HG03432 (cell line): ENCODE measurements around the gene CCDC178.

ENCODE experiments used
- ATAC-seq: cut with Tn5 transposase; IDR thresholded peaks from one replicate; pipeline ENCODE4 v1.9.1; 2021; ENCODE audit warnings: mild to moderate bottlenecking, moderate library complexity; ENCODE audit not compliant: unreplicated experiment

Gene CCDC178

DNA sequence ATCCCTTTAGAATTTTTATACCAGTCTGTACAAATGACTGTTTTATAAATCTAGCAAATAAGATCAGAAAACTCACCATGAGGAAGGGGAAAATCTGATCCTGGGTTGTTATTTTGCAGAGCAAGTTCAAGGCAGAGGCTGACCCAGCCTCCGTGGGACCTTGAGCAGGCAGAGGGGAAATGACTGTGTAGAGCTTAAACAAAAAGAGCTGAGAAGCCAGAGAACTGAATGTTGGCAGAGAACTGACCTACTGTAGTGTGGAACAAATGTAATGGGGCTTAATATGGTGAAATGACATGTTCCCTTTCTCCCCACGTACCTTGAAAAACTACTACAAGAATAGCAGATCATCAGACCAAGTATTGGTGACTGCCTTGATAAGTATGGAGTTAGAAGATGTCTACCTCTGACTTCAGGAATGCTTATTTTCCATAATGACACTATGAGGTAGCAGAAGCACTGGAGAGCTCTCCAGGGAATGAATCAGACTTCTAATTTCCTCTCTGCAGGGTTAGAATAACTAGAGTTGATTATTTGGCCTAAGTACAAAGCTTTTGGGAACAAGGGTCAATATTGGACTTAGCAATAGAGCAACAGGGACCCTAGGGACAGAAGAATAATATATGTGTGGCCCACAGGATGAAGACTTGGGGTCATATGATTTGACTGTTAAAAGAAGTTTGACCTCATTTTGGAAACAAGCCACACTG lies 304.4 kb downstream of the CCDC178 start:
- no peak for ATAC-seq

DNA sequence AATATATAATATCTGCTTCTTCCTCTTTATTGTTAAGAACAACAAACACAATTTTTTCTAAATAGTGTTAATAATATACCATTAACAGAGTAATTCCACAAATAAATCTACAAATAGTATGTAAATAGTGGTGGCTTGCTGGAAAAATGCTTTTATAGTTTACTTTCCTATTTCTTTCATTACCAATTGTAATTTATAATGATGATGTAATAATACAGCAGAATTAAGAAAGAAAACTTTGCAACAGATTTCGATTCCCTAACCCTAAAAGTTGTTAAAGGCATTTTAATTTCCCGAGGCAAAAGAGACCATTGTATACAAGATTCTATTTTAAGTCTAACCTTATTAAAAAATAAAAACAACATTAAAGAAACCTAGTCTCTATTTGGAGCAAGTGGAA lies 307.9 kb downstream of the CCDC178 start:
- no peak for ATAC-seq

DNA sequence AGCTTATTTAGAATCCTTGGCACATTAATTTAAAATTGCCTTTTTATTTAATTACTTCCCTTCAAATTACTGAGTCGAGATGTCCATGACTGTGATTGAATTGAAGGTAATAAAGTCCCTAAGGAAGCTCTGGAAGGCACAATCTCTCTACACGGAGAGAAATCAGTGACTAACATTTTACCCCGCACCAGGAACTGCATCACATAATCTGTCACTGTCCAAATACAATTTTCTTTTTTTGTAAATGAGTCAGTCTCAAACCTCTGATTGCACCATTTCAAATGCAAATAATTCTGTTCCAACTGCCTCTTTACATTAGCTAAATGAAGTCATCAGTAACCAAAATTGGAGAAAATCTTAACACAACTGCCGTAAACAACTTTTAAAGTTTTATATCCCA lies 311.9 kb downstream of the CCDC178 start:
- no peak for ATAC-seq

DNA sequence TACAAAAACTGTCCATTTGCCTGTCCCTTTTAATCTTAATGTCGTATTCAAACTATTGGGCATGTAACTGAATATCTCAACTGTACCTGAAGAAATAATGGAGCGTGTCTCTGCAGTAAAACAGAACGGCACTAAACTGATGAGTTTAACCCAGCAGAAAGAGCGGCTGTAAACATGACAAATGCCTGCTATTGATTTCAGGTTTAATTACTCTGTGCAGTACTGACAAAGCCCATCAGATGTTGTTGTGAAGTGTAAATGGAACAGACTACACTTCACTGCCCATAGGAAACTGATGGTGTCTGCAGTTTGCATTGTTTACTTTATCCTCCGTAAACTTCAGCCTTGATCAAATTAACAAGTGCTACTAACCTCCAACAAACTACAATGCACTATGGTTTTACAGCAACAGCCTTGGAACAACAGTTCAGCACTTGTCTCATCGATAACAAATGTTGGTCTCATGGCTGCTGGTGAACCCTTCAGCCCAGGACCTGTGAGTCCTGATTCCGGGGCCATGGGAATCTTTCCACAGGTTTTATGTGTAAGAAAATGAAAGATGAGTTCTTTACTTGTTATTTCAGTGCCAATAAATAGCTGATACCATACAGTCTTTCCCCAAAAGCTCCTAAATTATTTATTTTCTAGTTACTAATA lies 316.5 kb downstream of the CCDC178 start:
- ATAC-seq = no peak

DNA sequence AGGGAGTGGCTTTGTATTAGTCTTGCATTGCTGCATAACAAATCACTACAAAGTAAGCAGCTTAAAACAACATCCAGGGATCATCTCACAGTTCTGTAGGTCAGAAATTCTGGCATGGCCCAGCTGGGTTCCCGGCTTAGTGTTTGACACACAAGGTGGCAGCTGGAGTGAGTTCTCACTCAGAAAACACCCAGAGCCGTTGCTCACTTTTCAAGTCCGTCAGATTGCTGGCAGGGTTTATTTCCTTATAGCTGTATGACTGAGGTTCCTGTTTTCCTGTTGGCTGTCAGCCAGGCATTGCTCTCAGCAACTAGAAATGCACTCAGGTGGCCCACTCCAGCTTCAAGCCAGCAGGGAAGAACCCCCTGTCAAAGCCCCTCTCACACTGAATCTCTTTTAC lies 324.1 kb downstream of the CCDC178 start:
- ATAC-seq = no peak

DNA sequence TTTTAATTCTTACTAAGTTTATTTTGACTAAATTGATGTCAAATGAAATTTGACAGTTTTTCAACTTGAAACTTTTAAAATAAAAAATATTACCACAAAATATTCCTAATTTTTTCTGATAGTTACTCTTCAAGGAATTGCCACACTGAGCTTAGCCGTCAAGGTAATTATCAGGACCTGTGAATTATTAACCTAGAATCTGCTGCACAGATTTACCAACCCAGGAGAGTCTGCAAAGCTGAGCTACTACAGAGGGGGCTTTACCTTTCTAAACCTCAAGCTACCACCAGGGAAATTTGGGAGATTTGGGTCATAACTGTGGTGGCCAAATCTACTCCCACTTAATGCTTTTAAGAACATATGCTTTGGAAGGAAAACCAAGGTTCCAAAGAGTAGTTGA lies 324.6 kb downstream of the CCDC178 start:
- no peak for ATAC-seq

DNA sequence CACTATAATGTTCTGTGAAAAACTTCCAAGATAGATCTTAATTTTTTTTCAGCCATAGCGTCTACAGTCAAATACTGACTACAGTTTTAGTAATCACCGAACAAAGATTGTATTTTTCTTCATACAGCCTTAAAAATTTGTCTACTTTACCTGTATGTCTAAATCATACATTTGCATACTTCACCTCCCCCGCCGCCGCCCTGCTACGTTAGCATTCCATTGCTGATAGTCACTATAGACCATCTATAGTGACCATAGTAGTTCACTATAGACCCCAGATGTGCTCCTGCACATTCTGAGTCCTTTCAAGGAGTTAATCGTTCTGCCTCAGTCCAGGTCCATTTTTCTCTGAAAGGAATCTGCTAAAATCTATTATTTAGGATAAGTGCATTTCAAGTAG lies 325.0 kb downstream of the CCDC178 start:
- no peak for ATAC-seq

DNA sequence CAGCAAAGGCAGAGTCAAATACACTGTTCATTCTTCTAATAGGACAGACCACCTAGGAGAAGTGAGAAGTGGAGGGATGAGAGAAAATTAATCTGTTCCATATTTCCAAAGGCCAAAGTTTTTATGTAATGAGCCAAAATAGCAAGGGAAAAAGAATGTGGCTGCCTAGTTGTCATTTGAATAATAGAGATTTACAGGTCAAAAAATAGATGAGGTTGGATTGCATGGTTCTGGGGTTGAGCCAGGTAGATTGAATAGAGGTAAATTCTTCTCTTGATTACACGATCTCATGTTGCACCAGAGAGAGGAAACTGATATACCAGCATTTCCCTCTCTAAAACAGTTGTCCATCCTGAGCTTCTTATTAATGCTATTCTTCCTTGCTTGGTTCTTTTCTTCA lies 325.8 kb downstream of the CCDC178 start:
- no peak for ATAC-seq

DNA sequence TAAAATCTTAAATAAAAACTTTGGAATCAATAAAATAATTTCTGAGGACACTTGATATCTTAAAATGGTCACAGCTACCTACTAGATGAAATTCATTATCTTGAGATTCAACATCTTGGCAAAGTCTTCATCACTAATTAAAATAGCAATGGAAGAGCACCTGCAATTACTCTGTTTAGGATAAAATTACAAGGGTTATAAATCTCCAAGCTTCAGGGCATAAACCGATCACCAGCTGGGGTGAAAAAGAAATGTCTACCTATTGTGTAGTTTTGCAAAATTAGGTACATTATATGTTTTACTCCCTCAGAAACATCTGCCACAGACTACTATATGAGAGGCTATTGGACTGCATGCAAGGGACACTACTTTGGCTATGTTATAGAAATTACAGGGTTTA lies 327.1 kb downstream of the CCDC178 start:
- ATAC-seq = no peak

DNA sequence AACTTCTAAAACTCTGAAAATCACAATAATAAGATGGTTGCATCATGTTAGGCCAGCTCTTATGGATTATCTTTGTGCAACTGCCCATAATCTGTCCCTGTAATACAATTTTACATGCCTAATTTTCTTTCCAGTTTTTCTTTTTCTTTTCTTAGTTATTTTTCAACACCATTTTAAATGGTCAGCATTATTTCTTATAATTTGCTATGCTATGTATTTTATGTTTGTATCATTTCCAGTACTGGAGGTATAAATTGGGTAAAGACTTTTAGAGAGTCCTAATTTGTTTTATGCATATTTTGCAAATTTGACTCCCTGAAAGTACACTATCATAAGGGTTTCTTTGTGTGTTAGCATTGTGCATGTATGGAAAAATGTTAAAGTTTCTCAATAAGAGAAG lies 333.0 kb downstream of the CCDC178 start:
- no peak for ATAC-seq

DNA sequence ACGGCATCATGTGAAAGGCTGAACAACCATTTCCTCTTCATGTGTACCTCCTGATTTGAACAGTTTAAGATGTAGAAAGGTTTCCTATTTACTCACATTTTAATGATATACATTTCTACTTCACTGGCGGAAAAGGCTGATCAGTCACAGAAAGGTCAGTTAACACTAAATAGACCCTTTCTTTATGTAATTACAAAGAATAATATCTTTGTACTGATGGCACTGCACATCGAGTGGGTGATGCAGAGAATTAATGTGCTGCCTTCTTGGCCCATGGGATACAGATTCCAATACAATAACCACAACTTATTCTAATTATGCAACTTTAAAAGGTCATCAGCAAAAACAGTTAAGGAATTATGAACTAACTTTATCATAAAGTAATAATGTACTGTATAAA lies 339.2 kb downstream of the CCDC178 start:
- no peak for ATAC-seq

DNA sequence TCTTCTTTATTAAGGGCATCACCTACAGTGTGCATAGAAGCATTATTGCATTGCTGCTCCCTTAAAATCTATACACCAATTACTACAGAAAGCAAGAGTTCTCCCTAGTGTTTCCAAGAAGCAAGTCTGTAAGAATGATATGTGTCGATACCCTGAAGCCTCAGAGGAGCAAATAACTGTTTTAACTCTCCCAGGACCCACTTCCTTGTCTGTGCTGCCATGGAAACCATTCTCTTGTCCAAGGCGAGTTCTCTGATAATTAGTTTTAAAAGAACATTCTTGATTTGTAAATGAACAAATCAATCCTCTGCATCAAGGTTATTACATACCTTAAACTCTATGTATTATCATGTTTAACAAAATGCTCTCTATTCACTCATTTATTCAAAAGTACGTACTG lies 340.9 kb downstream of the CCDC178 start:
- ATAC-seq = no peak

DNA sequence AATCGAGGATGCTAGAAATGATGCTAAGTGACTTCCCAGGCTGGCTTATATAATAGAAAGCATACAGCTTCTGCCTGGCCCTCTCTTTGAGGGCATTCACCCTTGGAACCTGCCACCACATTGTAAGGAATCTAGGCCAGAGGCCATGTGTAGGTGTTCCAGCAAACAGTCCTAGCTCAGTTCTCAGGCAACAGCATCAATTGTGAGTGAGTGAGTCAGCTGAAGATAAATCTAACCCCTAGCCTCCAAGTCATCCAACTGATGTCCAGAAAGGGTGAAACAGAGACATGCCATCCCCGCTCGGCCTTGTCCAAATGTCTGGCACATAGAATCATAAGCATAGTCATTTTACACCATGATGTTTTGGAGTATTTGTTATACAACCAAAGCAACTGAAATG lies 343.4 kb downstream of the CCDC178 start:
- ATAC-seq = no peak

DNA sequence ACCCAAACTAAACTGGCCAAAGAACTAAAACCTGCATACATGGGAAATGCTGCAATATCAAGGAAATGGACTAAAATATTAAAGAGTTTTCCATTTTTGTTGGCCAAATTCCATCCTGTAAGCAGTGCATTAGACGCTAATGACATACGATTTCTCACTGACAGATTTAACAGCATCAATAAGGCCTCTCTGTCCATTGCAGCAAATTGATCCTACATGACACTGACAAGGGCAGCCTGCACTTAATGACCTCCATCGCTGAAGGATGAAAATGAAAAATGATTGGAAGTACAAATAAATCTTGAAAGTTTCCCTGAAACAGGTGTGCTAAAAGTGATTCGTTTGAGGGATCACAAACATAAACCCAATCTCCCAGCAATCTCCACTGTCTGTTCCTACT lies 350.1 kb downstream of the CCDC178 start:
- no peak for ATAC-seq

DNA sequence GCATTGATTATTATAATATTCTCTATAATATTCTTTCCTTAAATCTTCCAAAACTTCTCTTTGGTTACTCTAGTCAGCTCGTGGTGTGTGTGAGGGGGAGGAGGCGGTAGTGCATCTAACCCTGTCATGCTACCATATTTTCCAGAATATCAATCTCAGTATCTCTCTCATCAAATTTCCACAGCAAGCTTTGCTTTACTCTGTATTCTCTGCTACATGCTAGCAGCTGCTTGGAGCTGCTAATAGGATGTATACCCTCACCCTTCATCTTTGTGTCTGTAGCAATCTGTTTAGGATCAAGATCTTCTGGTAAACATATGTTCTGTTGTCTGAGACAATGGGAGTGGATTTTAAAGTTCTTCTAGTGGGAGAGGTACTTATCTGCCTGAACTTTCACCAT lies 363.9 kb downstream of the CCDC178 start:
- ATAC-seq = no peak

DNA sequence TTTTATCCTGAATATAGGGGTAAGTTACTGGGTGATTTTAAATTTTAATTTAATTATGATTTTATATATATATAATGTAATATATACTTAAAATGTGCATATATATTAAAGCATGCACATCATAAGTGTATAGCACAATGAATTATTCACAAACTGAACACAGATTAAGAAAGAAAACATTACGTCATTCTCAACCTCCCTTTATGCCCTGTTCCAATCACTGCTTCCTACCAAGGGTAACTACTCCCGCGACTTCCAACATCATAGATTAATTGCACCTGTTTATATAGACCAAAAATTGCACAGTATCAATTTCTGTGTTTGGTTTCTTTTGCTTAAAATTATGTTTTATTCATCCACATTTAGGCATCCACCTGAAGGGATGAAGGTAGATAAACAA lies 366.4 kb downstream of the CCDC178 start:
- ATAC-seq = no peak

DNA sequence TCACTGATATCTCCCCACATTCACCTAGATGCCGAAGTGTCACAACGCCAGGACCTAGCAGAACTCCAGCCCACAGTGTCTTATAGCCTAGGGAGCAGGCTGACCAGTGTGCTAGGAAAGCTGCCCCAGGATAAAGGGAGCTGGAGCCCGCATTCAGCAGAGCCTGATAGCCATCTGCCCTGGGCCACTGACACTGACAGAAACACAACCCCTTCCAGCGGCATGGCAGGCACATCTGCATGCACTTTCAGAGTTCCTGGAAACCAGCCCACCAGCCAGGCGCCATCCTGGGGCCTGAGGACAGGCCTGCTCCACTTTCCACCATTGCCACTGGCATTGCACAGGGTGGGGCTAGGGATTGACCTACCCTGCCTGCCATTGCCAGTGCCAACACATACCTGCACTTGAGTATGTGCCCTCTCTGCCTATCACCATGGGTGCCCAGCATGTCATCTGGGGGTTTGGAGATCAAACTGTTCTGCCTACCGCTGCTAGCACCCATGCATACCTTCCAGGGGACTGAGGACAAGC lies 377.6 kb downstream of the CCDC178 start:
- ATAC-seq = no peak

DNA sequence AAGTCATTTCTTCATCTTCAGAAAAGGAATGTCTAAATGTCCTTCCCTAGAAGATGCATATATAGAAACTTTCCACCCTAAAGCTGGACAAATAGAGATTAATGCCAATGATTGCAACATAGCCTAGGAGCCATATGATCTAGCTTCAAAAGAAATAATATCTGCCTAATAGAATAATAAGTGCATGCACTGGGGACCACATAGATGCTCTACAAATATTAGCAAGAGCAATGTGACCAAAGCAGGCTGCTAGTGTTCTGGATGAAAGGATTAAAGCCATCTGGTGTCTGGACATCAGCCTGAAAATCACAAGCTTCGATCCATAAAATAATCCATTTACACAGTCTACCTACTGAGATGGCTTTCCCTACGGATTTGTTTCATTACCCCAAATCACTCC lies 387.6 kb downstream of the CCDC178 start:
- ATAC-seq = no peak

DNA sequence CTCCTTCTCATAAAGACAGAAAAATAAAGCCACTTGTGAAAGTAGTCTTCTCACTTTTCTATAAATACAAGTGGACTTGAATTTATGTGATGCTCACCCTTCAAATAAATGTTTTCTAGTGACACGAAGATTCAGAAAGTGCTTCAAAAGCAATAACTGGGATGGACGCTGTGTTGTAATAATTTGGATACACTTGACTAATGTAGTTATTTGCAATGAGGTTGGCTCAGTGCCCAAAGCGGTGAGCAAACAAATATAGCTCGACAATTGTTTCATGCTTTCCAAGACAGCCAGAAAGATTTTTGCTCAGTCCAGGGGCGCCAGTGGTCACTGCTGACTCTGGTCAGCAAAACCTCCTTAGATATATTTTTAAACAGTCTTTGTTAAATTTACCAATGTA lies 389.1 kb downstream of the CCDC178 start:
- no peak for ATAC-seq

DNA sequence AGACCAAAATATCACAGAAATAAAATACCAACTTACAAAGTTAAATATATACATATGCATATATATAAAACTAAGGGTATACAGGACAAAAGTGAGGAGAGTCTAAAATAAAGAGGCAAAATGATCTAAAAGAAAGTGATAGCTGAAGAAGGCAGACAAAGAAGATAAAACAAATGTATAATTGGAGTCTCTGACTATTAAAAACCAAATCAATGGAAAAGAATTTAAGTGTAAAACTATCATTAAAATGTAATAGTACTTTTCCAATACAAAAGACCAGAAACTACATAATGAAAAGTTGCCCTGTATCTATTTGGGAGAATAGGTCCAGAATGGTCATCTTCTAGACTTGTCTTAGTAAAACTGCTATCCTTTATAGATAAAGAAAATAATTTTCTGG lies 400.3 kb downstream of the CCDC178 start:
- no peak for ATAC-seq

DNA sequence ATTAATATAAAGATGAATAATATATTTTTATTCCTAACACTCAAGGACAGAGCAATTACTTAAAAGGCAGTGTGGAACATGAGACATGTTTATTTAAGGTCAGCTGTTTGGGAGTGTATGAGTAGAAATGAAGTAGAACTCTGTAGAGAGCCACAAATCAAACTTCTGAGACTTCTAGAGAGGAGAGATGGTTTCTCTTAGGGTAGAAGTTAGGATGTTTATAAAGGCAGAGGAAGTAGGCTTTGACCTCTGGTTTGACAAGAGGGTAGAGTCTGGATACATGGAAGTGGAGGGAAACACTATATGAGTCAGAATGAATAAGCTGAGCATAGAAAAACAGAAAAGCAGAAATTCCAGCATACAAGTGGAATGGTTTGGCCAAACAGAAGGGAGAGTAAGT lies 405.6 kb downstream of the CCDC178 start:
- no peak for ATAC-seq

DNA sequence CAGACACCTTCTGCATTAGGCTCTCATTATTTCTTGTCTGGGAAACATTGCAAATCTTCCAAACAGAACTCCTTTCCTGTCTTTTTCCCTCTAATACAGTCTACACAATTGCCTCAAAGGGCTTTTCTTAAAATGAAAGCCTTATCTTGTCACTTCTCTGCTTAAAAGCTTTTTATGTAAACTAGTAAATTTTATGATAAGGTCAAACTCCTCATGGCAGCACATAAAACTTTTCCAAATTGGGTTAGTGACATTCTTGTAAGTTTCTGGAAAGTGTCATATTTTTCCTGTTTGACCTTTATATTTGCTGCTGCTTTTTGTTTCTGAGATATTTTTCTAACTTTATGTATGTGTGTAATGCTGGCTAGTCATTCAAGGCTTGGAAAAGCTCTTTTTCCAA lies 406.3 kb downstream of the CCDC178 start:
- no peak for ATAC-seq

DNA sequence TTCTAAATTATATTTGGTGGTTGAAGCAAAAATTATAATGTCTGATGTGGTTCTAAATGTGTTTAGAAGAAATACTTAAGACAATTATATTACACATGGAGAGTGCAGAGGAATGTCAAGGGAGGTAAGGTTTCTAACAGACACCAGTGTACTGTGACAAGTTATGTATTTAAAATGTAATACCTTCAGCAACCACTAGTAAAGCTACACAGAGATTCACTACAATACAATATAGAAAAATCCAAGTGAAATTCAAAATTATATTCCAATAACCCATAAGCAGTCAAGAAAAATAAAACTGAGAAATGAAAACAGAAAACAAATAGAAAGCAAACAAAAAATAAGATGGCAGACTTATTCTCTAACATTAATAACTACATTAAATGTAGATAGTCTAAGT lies 418.2 kb downstream of the CCDC178 start:
- ATAC-seq = no peak
